SK-N-SH (cell line): ENCODE measurements around the gene INAVA. TPM values are rescaled to one million over a fixed set of nuclear protein-coding genes. Genes with fewer than 3 reads are reported as not detected.

Experiments used
- CTCF ChIA-PET: fragments of 300-600, 350-600 bp; formaldehyde crosslinking; extraction: SDS; loops from one replicate; lab custom pipeline; 2021; lab: Yijun Ruan, JAX
- POLR2A ChIA-PET: fragments of 350-600 bp; sonication (Branson Sonifier 250); formaldehyde crosslinking; extraction: SDS; loops from one replicate; lab custom pipeline; 2020; ENCODE audit warnings: antibody characterized with exemption, inconsistent platforms; lab: Yijun Ruan, JAX
- DNase-seq: peaks from one replicate; pipeline ENCODE4 v3.0.0; 2012
- H2AFZ ChIP-seq: fragments of 200-600 bp; sonication (generic); 2 replicates; pipeline ENCODE4 v1.8.1; 2016; ENCODE audit warnings: antibody characterized with exemption, mild to moderate bottlenecking, low read depth
- H3F3A ChIP-seq: fragments of 200-600 bp; sonication (generic); replicated peaks from 2 replicates; pipeline ENCODE3; 2016; ENCODE audit warnings: antibody characterized with exemption, mild to moderate bottlenecking; ENCODE audit not compliant: insufficient read depth
- H3K27ac ChIP-seq, 2 experiments: fragments of 200-500 bp in 1 of 2; fragments of 200-600 bp in 1 of 2; sonication (Bioruptor generic) in 1 of 2; sonication (generic), shearing (Covaris generic) in 1 of 2; 2 replicates each; pipeline versions ENCODE4 v1.5.1 to v1.6.1; 2014 to 2016; ENCODE audit warnings: low read depth in 2 of 2, inconsistent platforms in 1 of 2, low read length in 1 of 2, mild to moderate bottlenecking in 1 of 2, mixed read lengths in 1 of 2
- H3K27me3 ChIP-seq: fragments of 200-600 bp; sonication (generic), shearing (Covaris generic); 2 replicates; pipeline ENCODE4 v1.6.1; 2016; ENCODE audit warnings: mixed run types; ENCODE audit not compliant: insufficient read depth
- H3K36me3 ChIP-seq, 2 experiments: fragments of 200-500 bp in 1 of 2; fragments of 200-600 bp in 1 of 2; sonication (Bioruptor generic) in 1 of 2; sonication (generic) in 1 of 2; replicated peaks in 1 of 2; 2 replicates each; pipeline versions ENCODE3 to v1.5.1; 2014 to 2016; ENCODE audit warnings: low read length in 1 of 2, mild to moderate bottlenecking in 1 of 2; ENCODE audit not compliant: insufficient read depth in 2 of 2, control insufficient read depth in 1 of 2
- H3K4me1 ChIP-seq, 2 experiments: fragments of 200-500 bp in 1 of 2; fragments of 200-600 bp in 1 of 2; sonication (Bioruptor generic) in 1 of 2; sonication (generic), shearing (Covaris generic) in 1 of 2; 2 replicates each; pipeline versions ENCODE4 v1.5.1 to v1.6.1; 2014 to 2016; ENCODE audit warnings: low read depth in 1 of 2, low read length in 1 of 2, mixed run types in 1 of 2; ENCODE audit not compliant: insufficient read depth in 2 of 2, control insufficient read depth in 1 of 2
- H3K4me2 ChIP-seq: fragments of 200-600 bp; sonication (generic), shearing (Covaris generic); 2 replicates; pipeline ENCODE4 v1.6.1; 2017; ENCODE audit warnings: mixed run types
- H3K4me3 ChIP-seq, 2 experiments: fragments of 200-500 bp in 1 of 2; fragments of 200-600 bp in 1 of 2; sonication (Bioruptor generic) in 1 of 2; sonication (generic), shearing (Covaris generic) in 1 of 2; 2 replicates each; pipeline versions ENCODE4 v1.5.1 to v1.8.1; 2014 to 2016; ENCODE audit warnings: low read depth in 2 of 2, inconsistent platforms in 1 of 2, low read length in 1 of 2, mild to moderate bottlenecking in 1 of 2, mixed read lengths in 1 of 2, moderate library complexity in 1 of 2
- H3K79me2 ChIP-seq: fragments of 200-600 bp; sonication (generic); 2 replicates; pipeline ENCODE4 v1.8.1; 2017; ENCODE audit warnings: mild to moderate bottlenecking; ENCODE audit not compliant: insufficient read depth
- H3K9ac ChIP-seq: fragments of 200-600 bp; sonication (generic); 2 replicates; pipeline ENCODE4 v1.6.1; 2017; ENCODE audit warnings: mixed run types
- H3K9me2 ChIP-seq: fragments of 200-600 bp; sonication (generic); 2 replicates; pipeline ENCODE4 v1.6.1; 2017; ENCODE audit warnings: mixed run types
- H3K9me3 ChIP-seq: fragments of 200-600 bp; sonication (generic); 2 replicates; pipeline ENCODE4 v1.6.1; 2017; ENCODE audit warnings: mixed run types, mild to moderate bottlenecking, moderate library complexity
- H4K20me1 ChIP-seq: fragments of 200-600 bp; sonication (generic); 2 replicates; pipeline ENCODE4 v1.6.1; 2017; ENCODE audit warnings: mild to moderate bottlenecking, mixed run types; ENCODE audit not compliant: insufficient read depth
- FOSL2 ChIP-seq: IDR thresholded peaks from 2 replicates; pipeline ENCODE4 v1.4.0; 2012; ENCODE audit warnings: low read depth, mild to moderate bottlenecking, moderate library complexity, borderline replicate concordance
- GATA2 ChIP-seq: sonication (generic); formaldehyde crosslinking; IDR thresholded peaks from 2 replicates; pipeline ENCODE4 v1.5.0; 2020; ENCODE audit warnings: mild to moderate bottlenecking, missing genetic modification reagents
- JUND ChIP-seq: IDR thresholded peaks from 2 replicates; pipeline ENCODE4 v1.4.0; 2012
- MEF2A ChIP-seq: IDR thresholded peaks from 2 replicates; pipeline ENCODE4 v1.4.0; 2012; ENCODE audit warnings: low read depth, borderline replicate concordance
- MXI1 ChIP-seq: IDR thresholded peaks from 2 replicates; pipeline ENCODE4 v1.6.1; 2012; ENCODE audit warnings: mild to moderate bottlenecking, low read depth, low read length, improper control_type of control experiment
- NRF1 ChIP-seq: IDR thresholded peaks from 2 replicates; pipeline ENCODE4 v1.6.1; 2012; ENCODE audit warnings: low read depth, mild to moderate bottlenecking, low read length
- POLR2AphosphoS5 ChIP-seq: IDR thresholded peaks from 2 replicates; pipeline ENCODE4 v1.6.1; 2012; ENCODE audit warnings: low read depth, low read length
- RXRA ChIP-seq: IDR thresholded peaks from 2 replicates; pipeline ENCODE4 v1.4.0; 2012; ENCODE audit warnings: low read depth, mild to moderate bottlenecking, borderline replicate concordance
- SIN3A ChIP-seq: IDR thresholded peaks from 2 replicates; pipeline ENCODE4 v1.6.1; 2012; ENCODE audit warnings: low read depth, mild to moderate bottlenecking, low read length, moderate library complexity, borderline replicate concordance
- SMC3 ChIP-seq: IDR thresholded peaks from 2 replicates; pipeline ENCODE4 v1.6.1; 2012; ENCODE audit warnings: low read depth, low read length, improper control_type of control experiment
- TAF1 ChIP-seq: IDR thresholded peaks from 2 replicates; pipeline ENCODE4 v1.6.1; 2012; ENCODE audit warnings: low read depth, mild to moderate bottlenecking, low read length, moderate library complexity, borderline replicate concordance
- TCF12 ChIP-seq: IDR thresholded peaks from 2 replicates; pipeline ENCODE4 v1.4.0; 2012
- TEAD4 ChIP-seq: IDR thresholded peaks from 2 replicates; pipeline ENCODE4 v1.4.0; 2012; ENCODE audit warnings: mild to moderate bottlenecking, borderline replicate concordance; ENCODE audit not compliant: insufficient read depth
- YY1 ChIP-seq: IDR thresholded peaks from 2 replicates; pipeline ENCODE4 v1.4.0; 2012; ENCODE audit warnings: low read depth, mild to moderate bottlenecking
- WGBS: methylation state at CpG from one replicate; pipeline ENCODE4 v1.1.6; 2017; ENCODE audit warnings: low lambda C conversion rate; 5-methylcytosine and 5-hydroxymethylcytosine counted together
- polyA plus RNA-seq, 3 experiments: library from polyadenylated mRNA; depleted of rRNA; stranded (reverse); fragments of >200 nt; gene quantifications; 2 replicates each; pipeline ENCODE4 v1.2.3, GENCODE V29; 2012
- TF ChIP-seq, protein P1 (sequence below): IDR thresholded peaks from 2 replicates; pipeline ENCODE4 v1.4.0; 2012; ENCODE audit warnings: low read depth, borderline replicate concordance
- TF ChIP-seq, protein P2 (sequence below): IDR thresholded peaks from 2 replicates; pipeline ENCODE4 v1.6.1; 2012; ENCODE audit warnings: mild to moderate bottlenecking, low read depth, low read length, moderate library complexity
- TF ChIP-seq, protein P3 (sequence below): fragments of 150-350 bp; IDR thresholded peaks from 2 replicates; pipeline ENCODE4 v1.6.1; 2016; ENCODE audit warnings: mild to moderate bottlenecking, low read depth, low read length
- TF ChIP-seq, protein P4 (sequence below): IDR thresholded peaks from 2 replicates; pipeline ENCODE4 v1.4.0; 2012; ENCODE audit warnings: low read depth, borderline replicate concordance

The INAVA gene
- polyA plus RNA-seq, 1 of the 3 experiments (the other 2 are of a cell fraction): 0.12 TPM

DNA sequence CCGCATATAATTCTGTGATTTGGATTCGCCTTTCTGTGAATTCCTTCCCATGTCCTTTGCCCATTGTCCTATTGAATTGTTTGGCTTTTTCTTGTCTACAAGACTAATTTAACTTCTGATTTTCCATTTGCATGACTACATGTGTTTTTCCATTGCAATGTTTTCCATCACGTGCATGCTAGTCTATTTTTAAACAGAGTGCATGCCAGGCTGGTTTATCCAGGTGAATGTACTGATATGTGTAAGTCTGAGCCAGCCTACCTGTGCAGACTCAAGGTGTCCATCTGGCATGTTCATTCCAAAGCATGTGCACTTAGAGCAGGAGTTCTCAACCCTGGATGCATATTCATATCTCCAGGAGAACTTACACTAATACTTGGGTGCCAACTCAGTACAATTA is 59.7 kb downstream of the INAVA start:
- Histone ChIP-seq H3K4me2 (no peak overlapping the region), H4K20me1 (no peaks in the 10 kb centered on the region), H3K36me3 (no peaks in the 10 kb centered on the region), H3K4me1 (no peaks in the 10 kb centered on the region), H3F3A (peaks cover 5% of the 10 kb centered on the region), H2AFZ (no peak overlapping the region), H3K9me3 (no peaks in the 10 kb centered on the region), H3K27ac (no peak overlapping the region), H3K27me3 (peaks cover 5% of the 10 kb centered on the region; the same call in 1 of the 2 replicates), H3K9me2 (no peaks in the 10 kb centered on the region), H3K79me2 (no peaks in the 10 kb centered on the region), H3K9ac (no peak overlapping the region), H3K4me3 (no peak overlapping the region)
- WGBS: 70% methylated on average over 3 of the region's 3 CpGs
- POLR2A ChIA-PET: no interaction called here
- CTCF ChIA-PET: interaction anchor here (8.0 kb wide), 1 partner anchor 17 kb away, joined by 44 read pairs; no protein-coding TSS in a partner anchor
- DNase-seq: no peak
- TF ChIP-seq TAF1: no peak
- TF ChIP-seq FOSL2: no peak
- TF ChIP-seq TCF12: no peak
- TF ChIP-seq TEAD4: no peak
- no peak for TF ChIP-seq YY1
- TF ChIP-seq MXI1: no peak
- no peak for TF ChIP-seq NRF1
- TF ChIP-seq, protein P1, sequence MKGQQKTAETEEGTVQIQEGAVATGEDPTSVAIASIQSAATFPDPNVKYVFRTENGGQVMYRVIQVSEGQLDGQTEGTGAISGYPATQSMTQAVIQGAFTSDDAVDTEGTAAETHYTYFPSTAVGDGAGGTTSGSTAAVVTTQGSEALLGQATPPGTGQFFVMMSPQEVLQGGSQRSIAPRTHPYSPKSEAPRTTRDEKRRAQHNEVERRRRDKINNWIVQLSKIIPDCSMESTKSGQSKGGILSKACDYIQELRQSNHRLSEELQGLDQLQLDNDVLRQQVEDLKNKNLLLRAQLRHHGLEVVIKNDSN: no peak
- TF ChIP-seq, protein P2, sequence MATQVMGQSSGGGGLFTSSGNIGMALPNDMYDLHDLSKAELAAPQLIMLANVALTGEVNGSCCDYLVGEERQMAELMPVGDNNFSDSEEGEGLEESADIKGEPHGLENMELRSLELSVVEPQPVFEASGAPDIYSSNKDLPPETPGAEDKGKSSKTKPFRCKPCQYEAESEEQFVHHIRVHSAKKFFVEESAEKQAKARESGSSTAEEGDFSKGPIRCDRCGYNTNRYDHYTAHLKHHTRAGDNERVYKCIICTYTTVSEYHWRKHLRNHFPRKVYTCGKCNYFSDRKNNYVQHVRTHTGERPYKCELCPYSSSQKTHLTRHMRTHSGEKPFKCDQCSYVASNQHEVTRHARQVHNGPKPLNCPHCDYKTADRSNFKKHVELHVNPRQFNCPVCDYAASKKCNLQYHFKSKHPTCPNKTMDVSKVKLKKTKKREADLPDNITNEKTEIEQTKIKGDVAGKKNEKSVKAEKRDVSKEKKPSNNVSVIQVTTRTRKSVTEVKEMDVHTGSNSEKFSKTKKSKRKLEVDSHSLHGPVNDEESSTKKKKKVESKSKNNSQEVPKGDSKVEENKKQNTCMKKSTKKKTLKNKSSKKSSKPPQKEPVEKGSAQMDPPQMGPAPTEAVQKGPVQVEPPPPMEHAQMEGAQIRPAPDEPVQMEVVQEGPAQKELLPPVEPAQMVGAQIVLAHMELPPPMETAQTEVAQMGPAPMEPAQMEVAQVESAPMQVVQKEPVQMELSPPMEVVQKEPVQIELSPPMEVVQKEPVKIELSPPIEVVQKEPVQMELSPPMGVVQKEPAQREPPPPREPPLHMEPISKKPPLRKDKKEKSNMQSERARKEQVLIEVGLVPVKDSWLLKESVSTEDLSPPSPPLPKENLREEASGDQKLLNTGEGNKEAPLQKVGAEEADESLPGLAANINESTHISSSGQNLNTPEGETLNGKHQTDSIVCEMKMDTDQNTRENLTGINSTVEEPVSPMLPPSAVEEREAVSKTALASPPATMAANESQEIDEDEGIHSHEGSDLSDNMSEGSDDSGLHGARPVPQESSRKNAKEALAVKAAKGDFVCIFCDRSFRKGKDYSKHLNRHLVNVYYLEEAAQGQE: no peak

DNA sequence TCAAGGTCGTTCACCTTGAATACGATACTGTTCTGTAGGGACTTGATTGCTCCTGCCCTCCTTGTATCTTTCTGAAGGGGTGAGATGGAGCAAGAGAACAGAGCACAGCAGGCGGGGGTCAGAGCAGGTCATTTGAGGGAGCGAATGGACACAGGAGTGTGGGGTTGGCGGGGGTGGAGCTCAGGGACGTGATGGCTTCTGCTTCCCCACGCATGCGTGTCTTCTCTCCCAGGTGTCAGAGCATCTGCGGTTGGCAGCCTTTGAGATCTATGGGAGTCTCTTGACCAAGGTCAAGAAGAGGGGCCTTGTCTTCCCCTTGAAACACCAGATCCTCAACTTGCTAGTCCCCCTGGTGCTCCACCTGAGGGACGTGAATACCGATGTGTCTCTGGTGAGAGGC is 63.9 kb downstream of the INAVA start:
- H3K4me1 ChIP-seq: no peaks in the 10 kb centered on the region
- no peak overlapping the region for H3K9ac ChIP-seq
- H3K36me3 ChIP-seq: no peaks in the 10 kb centered on the region
- POLR2A ChIA-PET: no interaction called here
- WGBS: 84% methylated on average over 11 of the region's 11 CpGs
- H3K4me3 ChIP-seq: no peak overlapping the region
- no peaks in the 10 kb centered on the region for H3K9me2 ChIP-seq
- no peaks in the 10 kb centered on the region for H3K9me3 ChIP-seq
- TF ChIP-seq, protein P3, sequence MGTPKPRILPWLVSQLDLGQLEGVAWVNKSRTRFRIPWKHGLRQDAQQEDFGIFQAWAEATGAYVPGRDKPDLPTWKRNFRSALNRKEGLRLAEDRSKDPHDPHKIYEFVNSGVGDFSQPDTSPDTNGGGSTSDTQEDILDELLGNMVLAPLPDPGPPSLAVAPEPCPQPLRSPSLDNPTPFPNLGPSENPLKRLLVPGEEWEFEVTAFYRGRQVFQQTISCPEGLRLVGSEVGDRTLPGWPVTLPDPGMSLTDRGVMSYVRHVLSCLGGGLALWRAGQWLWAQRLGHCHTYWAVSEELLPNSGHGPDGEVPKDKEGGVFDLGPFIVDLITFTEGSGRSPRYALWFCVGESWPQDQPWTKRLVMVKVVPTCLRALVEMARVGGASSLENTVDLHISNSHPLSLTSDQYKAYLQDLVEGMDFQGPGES: no peak
- no peak for TF ChIP-seq RXRA
- no peak for TF ChIP-seq FOSL2
- TF ChIP-seq GATA2: no peak
- no peak for TF ChIP-seq POLR2AphosphoS5
- no peak for TF ChIP-seq MEF2A
- no peak for TF ChIP-seq SIN3A
- TF ChIP-seq, protein P4, sequence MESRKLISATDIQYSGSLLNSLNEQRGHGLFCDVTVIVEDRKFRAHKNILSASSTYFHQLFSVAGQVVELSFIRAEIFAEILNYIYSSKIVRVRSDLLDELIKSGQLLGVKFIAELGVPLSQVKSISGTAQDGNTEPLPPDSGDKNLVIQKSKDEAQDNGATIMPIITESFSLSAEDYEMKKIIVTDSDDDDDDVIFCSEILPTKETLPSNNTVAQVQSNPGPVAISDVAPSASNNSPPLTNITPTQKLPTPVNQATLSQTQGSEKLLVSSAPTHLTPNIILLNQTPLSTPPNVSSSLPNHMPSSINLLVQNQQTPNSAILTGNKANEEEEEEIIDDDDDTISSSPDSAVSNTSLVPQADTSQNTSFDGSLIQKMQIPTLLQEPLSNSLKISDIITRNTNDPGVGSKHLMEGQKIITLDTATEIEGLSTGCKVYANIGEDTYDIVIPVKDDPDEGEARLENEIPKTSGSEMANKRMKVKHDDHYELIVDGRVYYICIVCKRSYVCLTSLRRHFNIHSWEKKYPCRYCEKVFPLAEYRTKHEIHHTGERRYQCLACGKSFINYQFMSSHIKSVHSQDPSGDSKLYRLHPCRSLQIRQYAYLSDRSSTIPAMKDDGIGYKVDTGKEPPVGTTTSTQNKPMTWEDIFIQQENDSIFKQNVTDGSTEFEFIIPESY: no peak
- no peak for TF ChIP-seq JUND
- no peak for TF ChIP-seq NRF1
- no peak for TF ChIP-seq TAF1
- no peak for TF ChIP-seq SMC3
- H3K4me2 ChIP-seq: no peak overlapping the region
- H2AFZ ChIP-seq: no peak overlapping the region
- no peaks in the 10 kb centered on the region for H3F3A ChIP-seq
- H3K27me3 ChIP-seq: 0 out of 2 replicates have a peak, but pooled peaks cover 5% of the 10 kb centered on the region
- CTCF ChIA-PET: interaction anchor here (1.0 to 8.0 kb wide), 2 partner anchors 13 to 84 kb away, joined by 5 to 44 read pairs; no protein-coding TSS in a partner anchor
- no peak overlapping the region for H3K27ac ChIP-seq
- no peaks in the 10 kb centered on the region for H3K79me2 ChIP-seq
- no peaks in the 10 kb centered on the region for H4K20me1 ChIP-seq
- DNase-seq: no peak
